ENCODE measurements around the gene C11orf16. TPM values are rescaled to one million over a fixed set of nuclear protein-coding genes. Genes with fewer than 3 reads are reported as not detected.

Gene C11orf16
- total RNA-seq, 3 donors from 2014 or later = not detected

DNA sequence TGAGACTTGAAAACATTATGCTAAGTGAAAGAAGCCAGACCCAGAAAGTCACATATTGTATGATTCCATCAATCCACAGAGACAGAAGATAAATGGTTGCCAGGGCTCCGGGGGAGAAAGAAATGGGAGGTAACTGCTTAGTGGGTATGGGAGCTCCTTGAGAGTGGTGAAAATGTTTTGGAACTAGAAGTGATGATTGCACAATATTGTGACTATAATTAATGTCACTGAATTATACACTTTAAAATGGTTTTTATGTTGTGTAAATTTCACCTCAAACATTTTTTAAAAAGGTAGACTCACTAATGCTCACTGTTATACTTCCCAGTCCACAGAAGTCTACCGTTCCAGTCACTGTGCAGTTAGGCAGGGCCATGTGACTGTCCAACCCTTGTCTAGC, 54.0 kb downstream of the C11orf16 start:
- no peak for DNase-seq (ENCODE audit: low spot score in 2 of 2)
- TF ChIP-seq CTCF (IDR thresholded peaks at IDR 0.05) (no peak), POLR2A (IDR thresholded peaks at IDR 0.05) (no peak), POLR2AphosphoS5 (IDR thresholded peaks at IDR 0.05) (no peak)

DNA sequence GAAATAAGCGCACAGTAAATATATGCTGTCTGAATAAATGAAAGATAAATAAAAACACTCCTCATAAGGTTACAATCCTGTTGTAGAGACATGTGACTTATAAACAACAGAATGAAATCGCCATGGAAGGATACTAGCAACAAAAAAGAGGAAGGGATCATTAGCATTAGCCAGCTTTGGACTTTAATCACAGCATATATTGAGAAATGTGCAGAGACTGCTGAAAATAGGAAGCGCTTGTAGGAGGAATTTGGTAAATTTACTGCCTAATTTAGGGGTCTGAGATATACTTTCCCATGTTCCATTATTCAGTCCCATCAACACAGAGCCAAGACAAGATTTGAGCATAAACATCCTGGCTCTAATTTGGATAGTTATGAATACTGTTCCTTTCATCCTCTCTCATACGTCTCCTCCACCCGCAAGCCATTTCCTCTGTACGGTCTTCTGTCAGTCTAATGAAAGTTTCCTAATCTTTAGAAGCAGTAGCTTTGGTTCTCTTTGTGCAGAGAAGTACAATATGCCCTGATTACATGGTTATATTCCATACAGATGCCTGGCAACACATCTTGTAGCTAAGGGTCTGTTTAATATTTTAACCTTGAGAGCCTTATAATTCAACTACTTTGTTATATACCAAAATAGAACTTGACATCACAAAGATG, 58.9 kb downstream of the C11orf16 start:
- intact Hi-C loops (cut with DNase I; ENCODE audit: low total_unique reads) = no loop called here
- Histone ChIP-seq H3K4me3 (no peak overlapping the region), H3K4me1 (peaks cover 0 to 4% of the 10 kb centered on the region in 2 donors), H3K36me3 (no peaks in the 10 kb centered on the region), H3K9me3 (no peaks in the 10 kb centered on the region), H3K27ac (no peak overlapping the region), H3K27me3 (no peaks in the 10 kb centered on the region)
- no peak for TF ChIP-seq CTCF (IDR thresholded peaks at IDR 0.05)
- no peak for TF ChIP-seq POLR2AphosphoS5 (IDR thresholded peaks at IDR 0.05)
- no peak for TF ChIP-seq POLR2A (IDR thresholded peaks at IDR 0.05)
- DNase-seq (ENCODE audit: low spot score in 2 of 2) = no peak

More for the DNA sequence above, 54.0 kb downstream of the C11orf16 start:
- Histone ChIP-seq H3K27ac (no peak overlapping the region), H3K36me3 (no peaks in the 10 kb centered on the region), H3K27me3 (no peaks in the 10 kb centered on the region), H3K4me1 (no peaks in the 10 kb centered on the region), H3K9me3 (no peaks in the 10 kb centered on the region), H3K4me3 (no peak overlapping the region)
- intact Hi-C loops (cut with DNase I; ENCODE audit: low total_unique reads) = no loop called here

DNA sequence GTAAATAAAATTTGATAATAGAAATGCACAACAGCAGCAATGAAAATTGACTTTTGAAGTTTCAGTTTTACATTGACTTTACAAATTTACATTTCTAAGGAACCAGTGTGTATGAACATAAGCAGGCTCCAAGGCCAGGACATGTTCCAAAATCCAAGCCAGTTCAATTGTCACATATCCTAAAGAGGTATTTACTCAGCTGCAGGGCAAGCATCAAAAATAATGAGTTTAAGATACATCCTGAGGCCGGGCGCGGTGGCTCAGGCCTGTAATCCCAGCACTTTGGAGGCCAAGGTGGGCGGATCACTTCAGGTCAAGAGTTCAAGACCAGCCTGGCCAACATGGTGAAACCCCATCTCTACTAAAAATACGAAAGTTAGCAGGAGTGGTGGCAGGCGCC, 60.8 kb downstream of the C11orf16 start:
- peak overlapping the region; percentile 52 to 79 for H3K27ac ChIP-seq

GRCh38 chr11:8871171-8871775, 61.5 kb downstream of the C11orf16 start:
- Histone ChIP-seq H3K4me1 (peaks cover 0 to 7% of the 10 kb centered on the region in 2 donors), H3K9me3 (no peaks in the 10 kb centered on the region), H3K4me3 (peak overlapping the region; percentile 72 to 94 (median 76)), H3K27me3 (no peaks in the 10 kb centered on the region), H3K36me3 (no peaks in the 10 kb centered on the region), H3K27ac (peak overlapping the region; percentile 87 to 96)
- DNase-seq (ENCODE audit: low spot score in 2 of 2) = peak; percentile 54 to 56
- TF ChIP-seq POLR2A (IDR thresholded peaks at IDR 0.05) (no peak), POLR2AphosphoS5 (IDR thresholded peaks at IDR 0.05) (peak; percentile 33 to 49 (median 40))
- intact Hi-C loops (cut with DNase I; ENCODE audit: low total_unique reads) = no loop called here

More for the DNA sequence above, 60.8 kb downstream of the C11orf16 start:
- Histone ChIP-seq H3K4me3 (peak overlapping the region in 1 of 3 donors; percentile 76), H3K4me1 (peaks cover 0 to 7% of the 10 kb centered on the region in 2 donors), H3K27me3 (no peaks in the 10 kb centered on the region), H3K36me3 (no peaks in the 10 kb centered on the region), H3K9me3 (no peaks in the 10 kb centered on the region)
- intact Hi-C loops (cut with DNase I; ENCODE audit: low total_unique reads) = no loop called here
- TF ChIP-seq CTCF (IDR thresholded peaks at IDR 0.05) = no peak
- TF ChIP-seq POLR2AphosphoS5 (IDR thresholded peaks at IDR 0.05) = no peak
- no peak for TF ChIP-seq POLR2A (IDR thresholded peaks at IDR 0.05)
- no peak for DNase-seq (ENCODE audit: low spot score in 2 of 2)

DNA sequence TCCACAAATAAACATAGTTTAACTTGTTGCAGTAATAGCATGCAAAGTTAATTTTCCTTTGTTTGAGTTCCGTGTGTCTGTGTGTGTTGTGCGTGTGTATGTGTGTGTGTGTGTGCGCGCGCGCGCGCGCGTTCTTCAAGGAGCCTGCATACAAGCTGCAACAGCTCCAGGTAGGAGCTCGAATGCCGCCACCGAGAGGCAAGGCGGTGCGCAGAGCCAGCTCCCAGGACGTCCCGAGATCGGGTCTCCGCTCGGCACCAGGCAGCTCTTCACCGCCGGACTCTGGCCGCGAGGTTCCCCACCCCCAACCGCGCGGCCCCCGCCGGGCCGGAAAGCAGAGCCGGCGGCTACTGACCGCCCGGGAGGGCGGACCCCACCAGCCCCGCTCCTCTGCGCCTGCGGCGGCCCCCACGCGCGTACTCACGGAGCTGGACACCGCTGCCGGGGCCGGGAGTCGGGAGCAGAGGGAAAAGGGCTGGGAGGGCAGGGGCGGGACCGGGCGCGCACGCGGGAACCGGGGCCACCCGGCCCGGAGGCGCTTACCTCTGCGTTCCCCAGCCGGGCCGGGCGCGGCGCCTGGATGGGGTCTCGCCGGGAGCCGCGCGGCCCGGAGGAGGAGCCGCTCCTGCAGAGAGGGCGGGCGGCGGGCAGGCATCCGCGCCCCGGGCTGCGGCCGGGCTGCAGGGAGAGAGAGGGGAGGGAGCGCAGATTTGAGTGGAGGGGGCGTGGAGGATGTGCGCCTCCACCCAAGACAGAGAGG, 62.2 kb downstream of the C11orf16 start:
- Histone ChIP-seq H3K4me1 (peaks cover 0 to 7% of the 10 kb centered on the region in 2 donors), H3K9me3 (no peaks in the 10 kb centered on the region), H3K27ac (peak overlapping the region; percentile 87 to 96), H3K4me3 (peak overlapping the region; percentile 72 to 94 (median 76)), H3K36me3 (no peaks in the 10 kb centered on the region), H3K27me3 (no peaks in the 10 kb centered on the region)
- TF ChIP-seq CTCF (IDR thresholded peaks at IDR 0.05) (no peak), POLR2A (IDR thresholded peaks at IDR 0.05) (no peak), POLR2AphosphoS5 (IDR thresholded peaks at IDR 0.05) (peak in 1 of 3 donors; percentile 10)
- intact Hi-C loops (cut with DNase I; ENCODE audit: low total_unique reads) = no loop called here
- DNase-seq (ENCODE audit: low spot score in 2 of 2) = peak in 1 of 2 donors; percentile 59

Other genes with a start within 250 kb of the C11orf16 start
- gene AKIP1, start 21.8 kb downstream of the C11orf16 start, total RNA-seq = 10 to 100 TPM; 19.2 to 29.0 (median 27.5) TPM
- not detected for gene ASCL3, start 10.1 kb upstream of the C11orf16 start, total RNA-seq
- 10 to 100 TPM; 37.1 to 68.8 (median 47.5) TPM for gene TMEM9B, start 31.5 kb upstream of the C11orf16 start, total RNA-seq
- 10 to 100 TPM in 1 of 3 donors, 1 to 10 TPM in 1, under 1 TPM in 1; 0.96 to 14.5 (median 3.6) TPM for gene NRIP3, start 71.1 kb upstream of the C11orf16 start, total RNA-seq
- 100 to 1,000 TPM in 1 of 3 donors, 10 to 100 TPM in 2; 35.7 to 139 (median 78.7) TPM for gene SCUBE2, start 158.7 kb upstream of the C11orf16 start, total RNA-seq